Loucy (cell line): Measurements from ENCODE around the gene OXCT1.

ENCODE experiments used
- H2AFZ ChIP-seq: fragments of 200-600 bp; sonication (generic); 2 replicates; pipeline ENCODE4 v1.6.0; 2016; ENCODE audit warnings: antibody characterized with exemption, mild to moderate bottlenecking, low read length, moderate library complexity
- H3F3A ChIP-seq: fragments of 200-600 bp; 2 replicates; pipeline ENCODE4 v1.6.0; 2016; ENCODE audit warnings: antibody characterized with exemption, low read depth, mild to moderate bottlenecking
- H3K27me3 ChIP-seq: fragments of 200-600 bp; sonication (generic); 2 replicates; pipeline ENCODE4 v1.6.1; 2014; ENCODE audit warnings: low read length, mild to moderate bottlenecking; ENCODE audit not compliant: insufficient read depth, poor library complexity, severe bottlenecking
- H3K36me3 ChIP-seq: fragments of 200-600 bp; sonication (generic); 2 replicates; pipeline ENCODE4 v1.6.1; 2016; ENCODE audit warnings: low read length; ENCODE audit not compliant: insufficient read depth
- H3K4me1 ChIP-seq: fragments of 200-600 bp; sonication (generic); 2 replicates; pipeline ENCODE4 v1.5.1; 2014; ENCODE audit warnings: low read length, mild to moderate bottlenecking; ENCODE audit not compliant: insufficient read depth, poor library complexity, severe bottlenecking
- H3K4me2 ChIP-seq: fragments of 200-600 bp; sonication (generic); 2 replicates; pipeline ENCODE4 v1.6.0; 2014; ENCODE audit warnings: antibody characterized with exemption, low read length, low read depth, mild to moderate bottlenecking; ENCODE audit not compliant: poor library complexity, severe bottlenecking
- H3K4me3 ChIP-seq: fragments of 200-600 bp; sonication (generic); 2 replicates; pipeline ENCODE4 v1.5.1; 2014; ENCODE audit warnings: low read length, mild to moderate bottlenecking, mixed read lengths; ENCODE audit not compliant: poor library complexity, severe bottlenecking
- H3K79me2 ChIP-seq: fragments of 200-600 bp; sonication (generic); 2 replicates; pipeline ENCODE4 v1.6.1; 2014; ENCODE audit warnings: low read length; ENCODE audit not compliant: insufficient read depth
- H3K9ac ChIP-seq: fragments of 200-600 bp; sonication (generic); 2 replicates; pipeline ENCODE4 v1.6.0; 2014; ENCODE audit warnings: mild to moderate bottlenecking, low read depth, low read length, moderate library complexity; ENCODE audit not compliant: poor library complexity, severe bottlenecking
- H3K9me2 ChIP-seq: fragments of 200-600 bp; sonication (generic); replicated peaks from 2 replicates; pipeline ENCODE4 v1.6.1; 2016; ENCODE audit warnings: low read depth, low read length, mixed read lengths
- H3K9me3 ChIP-seq: fragments of 200-600 bp; sonication (generic); 2 replicates; pipeline ENCODE4 v1.6.1; 2014; ENCODE audit warnings: mild to moderate bottlenecking, antibody characterized with exemption, low read length, low read depth; ENCODE audit not compliant: insufficient read depth
- H4K20me1 ChIP-seq: fragments of 200-600 bp; sonication (generic); 2 replicates; pipeline ENCODE4 v1.6.0; 2014; ENCODE audit warnings: antibody characterized with exemption, low read length, mild to moderate bottlenecking; ENCODE audit not compliant: insufficient read depth, poor library complexity, severe bottlenecking
- EZH2phosphoT487 ChIP-seq: fragments of 200-600 bp; IDR thresholded peaks from 2 replicates; pipeline ENCODE4 v1.6.1; 2018; ENCODE audit warnings: antibody characterized with exemption, mild to moderate bottlenecking, moderate library complexity, borderline replicate concordance
- TF ChIP-seq, protein P1 (sequence below): fragments of 200-600 bp; sonication (generic); conservative IDR thresholded peaks from 2 replicates; pipeline ENCODE4 v1.5.1; 2014; ENCODE audit warnings: mild to moderate bottlenecking, antibody characterized with exemption, low read length

The OXCT1 gene

GRCh38 chr5:41770799-41771198, 99.4 kb downstream of the OXCT1 start:
- H3K36me3 ChIP-seq = peaks cover 8% of the 10 kb centered on the region; the same call in 1 of the 2 replicates
- TF ChIP-seq, protein P1, sequence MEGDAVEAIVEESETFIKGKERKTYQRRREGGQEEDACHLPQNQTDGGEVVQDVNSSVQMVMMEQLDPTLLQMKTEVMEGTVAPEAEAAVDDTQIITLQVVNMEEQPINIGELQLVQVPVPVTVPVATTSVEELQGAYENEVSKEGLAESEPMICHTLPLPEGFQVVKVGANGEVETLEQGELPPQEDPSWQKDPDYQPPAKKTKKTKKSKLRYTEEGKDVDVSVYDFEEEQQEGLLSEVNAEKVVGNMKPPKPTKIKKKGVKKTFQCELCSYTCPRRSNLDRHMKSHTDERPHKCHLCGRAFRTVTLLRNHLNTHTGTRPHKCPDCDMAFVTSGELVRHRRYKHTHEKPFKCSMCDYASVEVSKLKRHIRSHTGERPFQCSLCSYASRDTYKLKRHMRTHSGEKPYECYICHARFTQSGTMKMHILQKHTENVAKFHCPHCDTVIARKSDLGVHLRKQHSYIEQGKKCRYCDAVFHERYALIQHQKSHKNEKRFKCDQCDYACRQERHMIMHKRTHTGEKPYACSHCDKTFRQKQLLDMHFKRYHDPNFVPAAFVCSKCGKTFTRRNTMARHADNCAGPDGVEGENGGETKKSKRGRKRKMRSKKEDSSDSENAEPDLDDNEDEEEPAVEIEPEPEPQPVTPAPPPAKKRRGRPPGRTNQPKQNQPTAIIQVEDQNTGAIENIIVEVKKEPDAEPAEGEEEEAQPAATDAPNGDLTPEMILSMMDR = no peak
- no peak for TF ChIP-seq EZH2phosphoT487
- H3K9me3 ChIP-seq = no peaks in the 10 kb centered on the region
- no peaks in the 10 kb centered on the region for H4K20me1 ChIP-seq
- H3K9ac ChIP-seq = no peak overlapping the region
- H3K79me2 ChIP-seq = no peaks in the 10 kb centered on the region
- no peak overlapping the region for H3K4me3 ChIP-seq
- no peak overlapping the region for H2AFZ ChIP-seq
- H3F3A ChIP-seq = no peaks in the 10 kb centered on the region
- H3K4me2 ChIP-seq = no peak overlapping the region
- H3K4me1 ChIP-seq = no peaks in the 10 kb centered on the region
- no peaks in the 10 kb centered on the region for H3K27me3 ChIP-seq
- no peaks in the 10 kb centered on the region for H3K9me2 ChIP-seq

DNA sequence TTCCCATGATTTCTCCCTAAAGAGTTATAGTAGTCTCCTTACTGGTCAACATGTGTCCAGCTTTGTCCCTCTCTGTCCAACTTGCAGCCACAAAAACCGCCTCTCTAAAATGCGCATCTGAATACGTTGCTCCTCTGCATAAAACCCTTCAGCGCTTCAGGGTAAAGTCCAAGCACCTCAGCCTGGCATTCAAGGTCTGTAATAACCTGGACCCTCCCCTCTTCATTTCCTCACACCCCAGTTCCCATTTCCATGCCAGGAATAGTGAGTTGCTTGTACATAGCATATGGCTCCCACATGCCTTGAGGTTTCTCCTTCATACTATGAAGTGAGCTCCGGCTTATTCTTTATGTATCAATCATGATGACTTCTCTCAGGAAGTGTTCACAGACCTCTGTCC, 101.5 kb downstream of the OXCT1 start:
- H2AFZ ChIP-seq = no peak overlapping the region

GRCh38 chr5:41764650-41765049, 105.6 kb downstream of the OXCT1 start:
- no peak overlapping the region for H3K9ac ChIP-seq
- H3K36me3 ChIP-seq = peaks cover 32% of the 10 kb centered on the region; the same call in 1 of the 2 replicates
- no peaks in the 10 kb centered on the region for H3K9me2 ChIP-seq
- no peaks in the 10 kb centered on the region for H3K9me3 ChIP-seq
- H3K27me3 ChIP-seq = no peaks in the 10 kb centered on the region
- no peak overlapping the region for H2AFZ ChIP-seq
- no peaks in the 10 kb centered on the region for H4K20me1 ChIP-seq
- peaks cover 4% of the 10 kb centered on the region for H3K4me1 ChIP-seq
- H3K4me2 ChIP-seq = no peak overlapping the region
- H3K79me2 ChIP-seq = no peaks in the 10 kb centered on the region
- no peaks in the 10 kb centered on the region for H3F3A ChIP-seq
- TF ChIP-seq EZH2phosphoT487 = no peak
- TF ChIP-seq, protein P1 = no peak
- H3K4me3 ChIP-seq = no peak overlapping the region

More for the DNA sequence above, 101.5 kb downstream of the OXCT1 start:
- Histone ChIP-seq H3K9me3 (no peaks in the 10 kb centered on the region), H3K36me3 (peaks cover 10% of the 10 kb centered on the region; the same call in 1 of the 2 replicates), H4K20me1 (no peaks in the 10 kb centered on the region), H3K27me3 (no peaks in the 10 kb centered on the region), H3K4me1 (no peaks in the 10 kb centered on the region), H3K79me2 (no peaks in the 10 kb centered on the region), H3F3A (no peaks in the 10 kb centered on the region), H3K9me2 (no peaks in the 10 kb centered on the region), H3K4me2 (no peak overlapping the region), H3K4me3 (no peak overlapping the region), H3K9ac (no peak overlapping the region)
- TF ChIP-seq EZH2phosphoT487 = no peak
- TF ChIP-seq, protein P1 = no peak
